GM12891 (cell line): ENCODE results near the gene SLC35B2.

Experiments used
- DNase-seq: peaks from one replicate; pipeline ENCODE4 v3.0.0; 2011; ENCODE audit warnings: low spot score; ENCODE audit not compliant: insufficient read length
- FAIRE-seq: peaks from 2 replicates; lab custom pipeline; 2011; peaks lifted over from hg19 to GRCh38; lab: Jason Lieb, UNC
- PAX5 ChIP-seq: IDR thresholded peaks from 2 replicates; pipeline ENCODE4 v1.6.1; 2011; ENCODE audit warnings: low read length, moderate library complexity, mild to moderate bottlenecking; ENCODE audit not compliant: insufficient read depth, severe bottlenecking
- POLR2A ChIP-seq: IDR thresholded peaks from 2 replicates; pipeline ENCODE4 v1.6.1; 2011; ENCODE audit warnings: low read depth, low read length, control low read depth
- POLR2AphosphoS5 ChIP-seq: IDR thresholded peaks from 2 replicates; pipeline ENCODE4 v1.6.1; 2011; ENCODE audit warnings: low read depth, low read length, control low read depth
- POU2F2 ChIP-seq: IDR thresholded peaks from 2 replicates; pipeline ENCODE4 v1.6.1; 2011; ENCODE audit warnings: low read depth, mild to moderate bottlenecking, control low read depth, low read length, moderate library complexity
- SPI1 ChIP-seq: IDR thresholded peaks from 2 replicates; pipeline ENCODE4 v1.6.1; 2011; ENCODE audit warnings: low read depth, low read length, control low read depth
- TAF1 ChIP-seq: IDR thresholded peaks from 2 replicates; pipeline ENCODE4 v1.6.1; 2011; ENCODE audit warnings: low read depth, low read length, control low read depth

SLC35B2 gene

GRCh38 chr6:44250067-44250717 is 7.1 kb downstream of the SLC35B2 start:
- TF ChIP-seq PAX5: no peak
- no peak for TF ChIP-seq POLR2A
- no peak for TF ChIP-seq SPI1
- TF ChIP-seq TAF1: no peak
- FAIRE-seq (no peak), DNase-seq (no peak)

DNA sequence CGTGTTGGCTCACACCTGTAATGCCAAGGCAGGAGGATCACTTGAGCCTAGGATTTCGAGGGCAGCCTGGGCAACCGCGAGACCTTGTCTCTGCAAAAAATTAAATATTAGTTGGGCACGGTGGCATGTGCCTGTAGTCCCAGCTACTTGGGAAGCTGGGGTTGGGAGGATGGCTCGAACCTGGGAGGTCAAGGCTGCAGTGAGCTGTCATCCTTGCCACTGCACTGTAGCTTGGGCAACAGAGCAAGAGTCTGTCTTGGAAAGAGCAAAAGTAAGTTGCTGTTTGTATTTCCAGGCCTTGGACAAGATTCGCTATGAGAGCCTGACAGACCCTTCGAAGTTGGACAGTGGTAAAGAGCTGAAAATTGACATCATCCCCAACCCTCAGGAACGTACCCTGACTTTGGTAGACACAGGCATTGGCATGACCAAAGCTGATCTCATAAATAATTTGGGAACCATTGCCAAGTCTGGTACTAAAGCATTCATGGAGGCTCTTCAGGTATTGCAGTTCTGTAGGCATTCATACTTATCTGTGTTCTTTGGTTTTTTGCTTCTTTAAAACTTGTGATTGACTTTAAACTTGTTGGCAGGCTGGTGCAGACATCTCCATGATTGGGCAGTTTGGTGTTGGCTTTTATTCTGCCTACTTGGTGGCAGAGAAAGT is 8.1 kb downstream of the SLC35B2 start:
- TF ChIP-seq POLR2A (0 out of 2 replicates have a peak, but pooled peaks have one; percentile 30), SPI1 (no peak), POLR2AphosphoS5 (no peak; the same call in none of the 2 replicates), PAX5 (no peak)

DNA sequence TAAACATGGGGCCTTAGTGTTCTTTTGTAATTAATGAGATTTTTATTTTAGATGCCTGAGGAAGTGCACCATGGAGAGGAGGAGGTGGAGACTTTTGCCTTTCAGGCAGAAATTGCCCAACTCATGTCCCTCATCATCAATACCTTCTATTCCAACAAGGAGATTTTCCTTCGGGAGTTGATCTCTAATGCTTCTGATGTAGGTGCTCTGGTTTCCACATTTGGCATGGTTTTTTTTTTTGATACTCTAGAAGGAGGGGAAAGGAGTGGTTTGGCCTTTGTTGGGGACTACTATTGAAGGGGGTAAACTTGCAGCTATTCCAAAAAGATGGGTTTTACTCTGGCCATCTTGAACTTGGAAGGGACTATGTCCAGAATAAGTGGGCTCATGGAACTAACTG is 8.7 kb downstream of the SLC35B2 start:
- no peak for FAIRE-seq
- no peak for DNase-seq
- TF ChIP-seq PAX5 (no peak), TAF1 (no peak), POU2F2 (no peak), POLR2AphosphoS5 (no peak), SPI1 (no peak), POLR2A (no peak)

More for the DNA sequence above, 8.1 kb downstream of the SLC35B2 start:
- DNase-seq (no peak), FAIRE-seq (no peak)

GRCh38 chr6:44247338-44248302 is 9.7 kb downstream of the SLC35B2 start:
- FAIRE-seq (no peak), DNase-seq (no peak)
- no peak; the same call in 1 of the 2 replicates for TF ChIP-seq POLR2AphosphoS5
- no peak for TF ChIP-seq POU2F2
- TF ChIP-seq POLR2A: no peak
- TF ChIP-seq SPI1: no peak
- no peak for TF ChIP-seq PAX5
- no peak for TF ChIP-seq TAF1

DNA sequence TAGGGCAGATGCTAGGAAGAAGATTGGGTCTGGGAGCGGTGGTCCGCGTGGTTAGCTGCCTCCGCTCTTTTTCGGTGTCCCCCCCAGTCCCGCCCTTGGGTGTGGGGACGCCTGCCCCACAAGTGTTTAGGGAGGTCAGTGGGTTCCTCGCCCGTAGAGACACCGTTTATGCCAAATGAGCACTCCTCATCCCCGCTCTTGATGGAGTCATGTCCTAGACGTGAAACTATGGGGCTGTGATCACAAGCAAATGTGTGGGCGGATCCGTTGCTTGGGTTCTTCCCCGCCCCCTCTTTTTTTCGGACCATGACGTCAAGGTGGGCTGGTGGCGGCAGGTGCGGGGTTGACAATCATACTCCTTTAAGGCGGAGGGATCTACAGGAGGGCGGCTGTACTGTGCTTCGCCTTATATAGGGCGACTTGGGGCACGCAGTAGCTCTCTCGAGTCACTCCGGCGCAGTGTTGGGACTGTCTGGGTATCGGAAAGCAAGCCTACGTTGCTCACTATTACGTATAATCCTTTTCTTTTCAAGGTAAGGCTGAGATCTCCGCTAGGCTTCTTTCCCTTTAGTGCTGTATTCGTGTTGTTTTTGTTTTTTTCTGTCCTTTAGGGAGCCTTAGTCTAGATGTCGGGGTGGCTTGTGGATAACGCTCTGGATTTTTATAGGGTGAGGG is 10.5 kb downstream of the SLC35B2 start, which contains the start of gene HSP90AB1:
Gene HSP90AB1, plus strand, starts transcription at position 439 of the 675 bp plus-strand sequence. CDS start 1,529 bp downstream, outside the sequence.
- FAIRE-seq (peak; percentile 95), DNase-seq (peak; percentile 86)
- TF ChIP-seq POLR2AphosphoS5 (peak; percentile 100), POLR2A (peak; percentile 100), TAF1 (peak; percentile 100), SPI1 (no peak), PAX5 (peak; percentile 51), POU2F2 (peak; percentile 99)

- FAIRE-seq (peak; percentile 77), DNase-seq (no peak)
- TF ChIP-seq POLR2AphosphoS5 (no peak), PAX5 (no peak), POLR2A (no peak), POU2F2 (no peak), TAF1 (no peak), SPI1 (no peak)
Observed at GRCh38 chr6:44245912-44246662, 11.2 kb downstream of the SLC35B2 start.

- no peak for DNase-seq
- TF ChIP-seq POLR2AphosphoS5 (no peak), SPI1 (no peak), POLR2A (no peak), TAF1 (no peak), POU2F2 (no peak), PAX5 (no peak)
- FAIRE-seq: no peak
Observed at GRCh38 chr6:44245391-44245911, 11.9 kb downstream of the SLC35B2 start.

DNA sequence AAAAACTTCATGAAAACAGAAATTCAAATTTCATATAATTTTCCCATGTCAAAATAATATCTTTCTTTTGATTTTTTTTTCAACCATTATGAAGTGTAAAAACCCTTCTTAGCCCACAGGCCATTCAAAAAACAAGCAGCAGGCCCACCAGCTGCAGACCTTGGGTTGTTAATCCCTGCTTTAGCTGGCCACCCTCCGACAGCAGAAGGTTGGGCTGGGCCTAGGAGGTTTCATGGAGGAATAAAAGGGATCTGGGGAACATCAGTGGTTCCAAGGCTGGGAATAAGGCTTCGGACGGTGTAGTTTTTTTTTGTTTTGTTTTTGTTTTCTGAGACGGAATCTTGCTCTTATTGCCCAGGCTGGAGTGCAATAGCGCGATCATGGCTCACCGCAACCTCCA is 14.0 kb downstream of the SLC35B2 start:
- no peak for TF ChIP-seq POLR2AphosphoS5
- no peak for TF ChIP-seq POU2F2
- TF ChIP-seq PAX5: no peak
- DNase-seq (no peak), FAIRE-seq (no peak)
